ENCODE measurements around the gene RPS25. TPM values are rescaled to one million over a fixed set of nuclear protein-coding genes. Genes with fewer than 3 reads are reported as not detected.

The RPS25 gene
- total RNA-seq, 4 donors from 2014 or later = 729 to 2,261 (median 1,537) TPM

DNA sequence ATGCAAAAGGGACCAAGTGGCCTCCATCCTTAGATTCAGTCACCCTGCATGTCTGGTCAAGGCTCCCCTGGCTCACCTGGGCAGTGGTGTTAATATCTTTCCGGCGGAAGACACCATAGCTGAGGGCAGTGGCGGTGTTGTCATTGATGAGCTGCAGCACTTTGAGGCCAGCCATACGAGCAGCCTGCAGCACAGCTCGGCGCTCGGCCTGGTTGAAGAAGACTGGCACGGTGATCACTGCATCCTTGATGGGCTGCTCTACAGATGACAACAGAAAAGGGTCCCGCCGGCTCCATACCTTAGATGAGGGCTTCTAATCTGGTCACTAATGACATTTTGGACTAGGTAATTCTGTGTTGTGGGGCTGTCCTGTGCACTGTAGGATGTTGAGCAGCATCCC is 36.3 kb upstream of the RPS25 start:
- H3K27ac ChIP-seq = no peak overlapping the region
- DNase-seq = no peak
- H3K27me3 ChIP-seq = no peaks in the 10 kb centered on the region
- H3K4me3 ChIP-seq = no peak overlapping the region
- no peaks in the 10 kb centered on the region for H3K9me3 ChIP-seq
- TF ChIP-seq POLR2A (IDR thresholded peaks at IDR 0.05) = no peak
- TF ChIP-seq, protein P1, sequence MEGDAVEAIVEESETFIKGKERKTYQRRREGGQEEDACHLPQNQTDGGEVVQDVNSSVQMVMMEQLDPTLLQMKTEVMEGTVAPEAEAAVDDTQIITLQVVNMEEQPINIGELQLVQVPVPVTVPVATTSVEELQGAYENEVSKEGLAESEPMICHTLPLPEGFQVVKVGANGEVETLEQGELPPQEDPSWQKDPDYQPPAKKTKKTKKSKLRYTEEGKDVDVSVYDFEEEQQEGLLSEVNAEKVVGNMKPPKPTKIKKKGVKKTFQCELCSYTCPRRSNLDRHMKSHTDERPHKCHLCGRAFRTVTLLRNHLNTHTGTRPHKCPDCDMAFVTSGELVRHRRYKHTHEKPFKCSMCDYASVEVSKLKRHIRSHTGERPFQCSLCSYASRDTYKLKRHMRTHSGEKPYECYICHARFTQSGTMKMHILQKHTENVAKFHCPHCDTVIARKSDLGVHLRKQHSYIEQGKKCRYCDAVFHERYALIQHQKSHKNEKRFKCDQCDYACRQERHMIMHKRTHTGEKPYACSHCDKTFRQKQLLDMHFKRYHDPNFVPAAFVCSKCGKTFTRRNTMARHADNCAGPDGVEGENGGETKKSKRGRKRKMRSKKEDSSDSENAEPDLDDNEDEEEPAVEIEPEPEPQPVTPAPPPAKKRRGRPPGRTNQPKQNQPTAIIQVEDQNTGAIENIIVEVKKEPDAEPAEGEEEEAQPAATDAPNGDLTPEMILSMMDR (IDR thresholded peaks at IDR 0.05) = no peak
- peaks cover 26 to 60% (median 30%) of the 10 kb centered on the region in 3 donors for H3K36me3 ChIP-seq
- H3K4me1 ChIP-seq = peaks cover 9 to 32% (median 19%) of the 10 kb centered on the region in 3 donors
- WGBS, 2 donors = 100% methylated on average over 6 of the region's 10 CpGs; no CpG with 5 or more reads in 1 of the 2 donors
- intact Hi-C loops (cut with DNase I) = no loop called here

DNA sequence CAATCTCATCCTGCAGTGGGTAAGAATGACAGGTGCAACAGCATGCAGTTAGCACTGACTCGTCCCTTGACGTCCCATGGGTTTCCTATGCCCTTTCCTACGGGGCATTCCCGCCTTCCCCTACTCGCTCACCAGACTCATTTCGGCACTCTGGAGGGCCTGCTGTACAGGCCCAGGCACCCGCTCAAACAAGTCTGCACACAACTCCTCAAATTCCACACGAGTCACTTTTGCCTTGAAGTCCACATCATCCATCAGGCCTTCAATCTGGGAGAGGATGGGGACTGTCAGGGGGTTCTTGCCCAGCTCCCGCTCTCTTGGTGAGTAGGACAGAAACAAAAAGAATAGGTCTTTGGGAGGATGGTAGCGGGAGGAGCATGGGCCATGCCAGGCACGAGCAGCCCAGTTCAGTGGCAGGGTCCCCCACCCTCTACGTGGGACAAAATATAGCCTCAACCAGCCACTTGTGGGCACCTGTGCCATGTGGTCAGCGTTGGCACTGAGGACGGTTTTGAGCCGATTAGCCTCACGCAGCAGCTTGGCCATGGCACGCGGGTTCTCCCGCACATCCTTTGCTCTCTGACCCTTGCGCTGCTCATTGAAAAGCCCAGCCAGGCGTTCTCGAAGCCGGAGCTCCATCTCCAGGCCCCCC is 34.1 kb upstream of the RPS25 start:
- H3K9me3 ChIP-seq = no peaks in the 10 kb centered on the region
- DNase-seq = no peak
- H3K4me3 ChIP-seq = no peak overlapping the region
- intact Hi-C loops (cut with DNase I) = no loop called here
- no peaks in the 10 kb centered on the region for H3K27me3 ChIP-seq
- peaks cover 44 to 82% (median 51%) of the 10 kb centered on the region in 3 donors for H3K36me3 ChIP-seq
- 70 to 79% methylated on average over 11 to 23 of the region's 23 CpGs for WGBS, 2 donors
- no peak overlapping the region for H3K27ac ChIP-seq
- TF ChIP-seq, protein P1 (IDR thresholded peaks at IDR 0.05) = no peak
- H3K4me1 ChIP-seq = peaks cover 9 to 21% (median 12%) of the 10 kb centered on the region in 3 donors

DNA sequence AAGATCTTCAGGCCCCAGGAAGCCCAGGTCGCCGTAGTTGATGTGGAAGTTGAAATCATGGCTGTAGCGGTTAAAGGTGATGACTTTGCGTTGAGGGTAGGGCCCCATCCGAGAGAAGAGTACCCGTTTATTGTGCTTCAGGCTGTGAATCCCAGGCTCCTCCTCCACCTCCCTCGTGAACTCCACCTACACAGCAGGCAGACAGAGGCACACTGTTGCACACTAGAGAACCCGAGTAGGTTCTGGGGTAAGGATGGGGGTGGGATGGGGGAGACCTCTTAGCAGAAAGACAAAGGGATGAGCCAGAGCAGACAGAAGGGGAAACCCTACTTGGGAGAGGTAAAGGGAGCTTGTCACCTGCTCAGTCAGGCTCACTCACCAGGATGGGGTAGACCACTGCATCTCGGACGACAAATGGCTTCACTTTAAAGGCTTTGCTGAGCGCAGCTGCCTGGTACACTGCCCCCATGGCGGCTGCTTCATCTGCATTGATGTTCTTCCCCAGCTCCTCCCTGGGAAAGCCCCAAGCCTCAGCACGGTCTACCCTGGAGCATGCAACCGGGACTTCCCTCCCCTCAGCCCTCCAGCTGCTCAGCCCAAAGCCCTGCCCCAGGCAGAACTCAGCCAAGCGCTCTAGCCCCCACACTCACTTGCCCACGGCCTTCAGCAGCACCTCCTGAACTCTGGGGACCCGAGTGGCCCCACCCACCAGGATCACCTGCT is 33.5 kb upstream of the RPS25 start:
- H3K27ac ChIP-seq = no peak overlapping the region
- no peak overlapping the region for H3K4me3 ChIP-seq
- TF ChIP-seq, protein P1 (IDR thresholded peaks at IDR 0.05) = no peak
- no peak for TF ChIP-seq POLR2A (IDR thresholded peaks at IDR 0.05)
- WGBS, 2 donors = 63 to 75% methylated on average over 14 of the region's 17 CpGs
- DNase-seq = no peak
- peaks cover 9 to 21% (median 12%) of the 10 kb centered on the region in 3 donors for H3K4me1 ChIP-seq
- peaks cover 50 to 89% (median 56%) of the 10 kb centered on the region in 3 donors for H3K36me3 ChIP-seq
- H3K27me3 ChIP-seq = no peaks in the 10 kb centered on the region
- intact Hi-C loops (cut with DNase I) = no loop called here
- no peaks in the 10 kb centered on the region for H3K9me3 ChIP-seq

DNA sequence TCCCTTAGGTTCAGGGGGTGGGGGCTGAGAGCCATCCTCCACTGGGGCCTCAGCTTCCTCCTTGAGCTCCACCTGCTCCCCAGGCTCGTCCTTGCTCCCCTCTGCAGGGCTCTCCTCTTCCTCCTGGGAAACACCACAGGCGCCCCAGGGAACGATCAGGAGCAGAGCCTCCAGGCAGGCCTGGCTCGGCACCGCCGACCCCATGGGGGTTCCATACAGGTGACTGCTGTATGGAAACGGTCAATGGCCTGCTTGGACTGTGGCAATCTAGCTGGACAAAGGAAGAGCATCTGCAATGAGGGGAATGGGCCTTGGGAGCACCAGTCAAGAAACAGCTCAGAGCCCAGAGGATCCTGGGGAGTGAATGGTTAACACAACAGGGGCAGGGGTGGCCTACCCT is 30.9 kb upstream of the RPS25 start:
- Histone ChIP-seq H3K9me3 (no peaks in the 10 kb centered on the region), H3K4me1 (no peaks in the 10 kb centered on the region), H3K36me3 (peaks cover 44 to 98% (median 63%) of the 10 kb centered on the region in 3 donors), H3K4me3 (no peak overlapping the region), H3K27me3 (no peaks in the 10 kb centered on the region), H3K27ac (no peak overlapping the region)
- 44% methylated on average over 1 of the region's 7 CpGs; no CpG with 5 or more reads in 1 of the 2 donors for WGBS, 2 donors
- intact Hi-C loops (cut with DNase I) = no loop called here
- TF ChIP-seq, protein P1 (IDR thresholded peaks at IDR 0.05) = no peak
- TF ChIP-seq POLR2A (IDR thresholded peaks at IDR 0.05) = no peak
- DNase-seq = no peak

DNA sequence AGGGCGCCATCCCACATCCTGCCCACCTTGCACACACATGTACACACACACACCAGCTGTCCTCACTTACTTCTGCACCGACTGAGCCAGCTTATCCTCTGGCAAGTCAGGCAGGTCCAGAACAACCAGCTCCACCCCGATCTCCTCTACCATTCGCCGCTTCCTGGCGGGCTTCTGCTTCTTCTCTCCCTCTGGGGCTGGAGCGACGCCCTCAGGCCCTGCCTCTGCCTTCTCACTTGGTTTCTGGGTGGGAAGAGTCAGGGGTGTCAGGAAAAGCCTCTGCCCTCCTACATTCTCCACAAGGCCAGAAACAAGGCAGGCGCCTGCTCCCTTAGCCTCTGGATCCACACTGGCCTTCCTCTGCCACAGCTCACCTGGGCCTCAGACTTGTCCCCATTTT is 30.5 kb upstream of the RPS25 start:
- Histone ChIP-seq H3K36me3 (peaks cover 43 to 93% (median 59%) of the 10 kb centered on the region in 3 donors), H3K9me3 (no peaks in the 10 kb centered on the region), H3K4me1 (no peaks in the 10 kb centered on the region), H3K27ac (no peak overlapping the region), H3K4me3 (no peak overlapping the region), H3K27me3 (no peaks in the 10 kb centered on the region)
- 91 to 95% methylated on average over 9 of the region's 9 CpGs for WGBS, 2 donors
- intact Hi-C loops (cut with DNase I) = no loop called here
- TF ChIP-seq, protein P1 (IDR thresholded peaks at IDR 0.05) = no peak
- no peak for DNase-seq

All from esophagus squamous epithelium (tissue), 5 donors.